DOHH2 (cell line): ENCODE measurements around the gene FAM228B.

Experiments
- CTCF ChIP-seq: fragments of 200-600 bp; sonication (generic); IDR thresholded peaks from one replicate; pipeline ENCODE4 v1.5.1; 2014; ENCODE audit warnings: antibody characterized with exemption, mild to moderate bottlenecking, low read depth, low read length; ENCODE audit not compliant: poor library complexity, severe bottlenecking
- EZH2phosphoT487 ChIP-seq: fragments of 200-600 bp; sonication (generic); IDR thresholded peaks from 2 replicates; pipeline ENCODE4 v1.6.1; 2017; ENCODE audit warnings: borderline replicate concordance, mild to moderate bottlenecking, antibody characterized with exemption, low read length, moderate library complexity, mixed read lengths

GRCh38 chr2:24125956-24126355 lies 2.7 kb downstream of the FAM228B start:
- TF ChIP-seq CTCF (no peak), EZH2phosphoT487 (no peak)
